ENCODE measurements around the gene RAB11FIP4.
A peak's percentile ranks its signal among the peaks of the same experiment; 100 is the strongest.

Gene RAB11FIP4

DNA sequence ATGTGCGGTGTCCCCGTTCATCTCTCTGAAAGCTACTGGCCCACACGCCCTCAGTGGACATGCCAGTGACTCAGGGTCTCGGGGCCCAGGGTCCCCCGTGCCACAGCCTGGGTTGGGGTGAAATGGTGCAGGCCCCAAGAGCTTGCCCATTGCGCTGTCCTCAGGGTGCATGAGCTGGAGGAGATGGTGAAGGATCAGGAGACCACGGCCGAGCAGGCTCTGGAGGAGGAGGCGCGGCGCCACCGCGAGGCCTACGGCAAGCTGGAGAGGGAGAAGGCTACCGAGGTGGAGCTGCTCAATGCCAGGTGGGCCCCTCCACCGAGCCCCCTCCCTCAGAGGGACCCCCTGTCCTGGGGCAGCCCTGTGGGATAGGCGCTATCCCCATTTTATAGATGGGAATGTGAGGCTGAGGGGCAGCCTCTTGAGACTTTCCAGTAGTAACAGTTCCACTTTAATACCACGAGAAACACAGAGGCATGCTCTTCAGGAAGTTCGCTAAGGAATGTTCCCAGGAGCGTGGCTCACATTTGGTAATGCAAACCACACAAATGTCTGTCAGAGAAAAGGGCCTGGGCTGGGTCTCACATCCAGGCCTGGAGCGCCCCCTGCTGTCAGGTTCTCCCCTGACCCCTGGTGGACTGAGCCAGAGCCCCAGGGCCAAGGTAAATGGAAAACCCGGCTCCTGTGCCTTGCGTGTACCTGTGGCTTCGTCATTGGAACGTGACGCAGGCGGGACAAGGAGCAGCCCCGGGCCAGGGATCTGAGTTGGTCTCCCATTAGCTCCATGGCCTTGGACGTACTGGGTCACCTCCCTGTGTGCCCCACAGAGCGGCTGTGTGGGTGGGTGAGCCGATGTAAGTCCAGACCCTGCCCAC is 133.7 kb downstream of the RAB11FIP4 start:
- peak; percentile 80 for DNase-seq (ENCODE audit: low read depth)

DNA sequence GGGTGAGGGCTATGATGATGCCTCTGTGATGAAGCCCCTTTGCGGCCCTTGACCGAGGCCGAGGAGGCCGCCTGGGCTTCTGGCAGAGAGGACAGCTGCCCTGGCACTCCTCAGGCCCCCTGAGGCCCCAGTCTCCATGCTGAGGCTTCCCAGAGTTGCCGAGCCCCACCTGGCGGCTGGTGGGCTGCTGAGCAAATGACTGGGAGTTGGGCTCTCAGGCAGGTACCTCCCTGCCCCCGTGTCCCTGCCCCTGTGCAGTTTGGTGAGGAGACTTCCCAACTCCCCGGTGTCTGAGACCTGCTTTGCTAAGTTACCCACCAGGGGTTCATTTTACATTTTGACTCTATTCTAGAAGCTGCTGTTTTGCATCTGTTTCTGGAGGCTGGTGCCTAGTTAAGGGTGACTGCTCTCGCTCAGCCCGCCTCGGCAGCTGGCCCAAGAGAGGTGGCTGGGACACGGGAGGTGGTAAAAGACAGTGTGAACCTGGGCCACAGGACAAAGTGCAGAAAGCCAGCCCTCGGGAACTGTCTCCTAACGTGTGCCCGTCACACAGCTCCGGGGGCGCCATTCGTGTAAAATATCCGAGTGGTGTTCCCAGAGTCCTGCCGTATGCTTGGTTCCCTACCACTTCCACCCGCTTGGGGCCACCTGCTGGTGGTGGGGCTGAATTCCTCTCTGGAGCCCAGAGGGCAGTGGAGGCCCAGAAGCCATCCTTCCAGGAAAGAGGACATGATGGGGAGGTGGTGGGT is 134.5 kb downstream of the RAB11FIP4 start:
- DNase-seq (ENCODE audit: low read depth) = no peak

DNA sequence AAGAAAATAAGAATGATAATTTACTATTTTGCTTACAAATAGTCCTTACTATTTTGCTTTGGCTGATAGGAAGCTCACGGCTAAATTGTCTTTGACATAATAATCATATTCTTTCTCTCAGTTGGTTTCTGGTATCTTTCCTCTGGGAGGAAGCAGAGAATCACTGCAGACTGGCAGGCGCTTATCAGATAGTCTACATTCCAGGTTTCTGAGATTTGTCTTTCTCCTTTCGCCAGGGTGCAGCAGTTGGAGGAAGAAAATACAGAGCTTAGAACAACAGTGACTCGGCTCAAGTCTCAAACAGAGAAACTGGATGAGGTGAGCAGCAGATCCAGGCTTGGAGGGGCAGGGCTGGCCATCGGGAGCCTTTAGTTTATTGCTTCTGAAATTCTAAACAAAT is 136.1 kb downstream of the RAB11FIP4 start:
- no peak for DNase-seq (ENCODE audit: low read depth)

DNA sequence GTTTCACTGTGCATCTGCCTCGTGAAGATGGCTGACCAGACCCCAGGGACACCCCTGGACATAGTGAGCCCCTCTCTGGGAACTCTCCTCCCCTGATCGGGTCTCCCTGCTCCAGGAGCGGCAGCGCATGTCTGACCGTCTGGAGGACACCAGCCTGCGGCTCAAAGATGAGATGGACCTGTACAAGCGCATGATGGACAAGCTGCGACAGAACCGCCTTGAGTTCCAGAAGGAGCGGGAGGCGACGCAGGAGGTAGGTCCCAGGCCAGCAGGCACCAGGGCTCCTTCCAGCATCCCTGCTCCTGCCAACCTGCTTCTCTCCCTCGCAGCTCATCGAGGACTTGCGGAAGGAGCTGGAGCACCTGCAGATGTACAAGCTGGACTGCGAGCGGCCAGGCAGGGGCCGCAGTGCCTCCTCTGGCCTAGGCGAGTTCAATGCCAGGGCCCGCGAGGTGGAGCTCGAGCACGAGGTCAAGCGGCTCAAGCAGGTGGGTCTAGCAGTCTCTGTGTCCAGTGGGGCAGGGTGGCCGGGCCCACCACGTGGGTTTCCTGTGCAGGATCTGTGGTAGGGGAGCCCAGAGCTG is 136.9 kb downstream of the RAB11FIP4 start:
- DNase-seq (ENCODE audit: low read depth) = no peak

DNA sequence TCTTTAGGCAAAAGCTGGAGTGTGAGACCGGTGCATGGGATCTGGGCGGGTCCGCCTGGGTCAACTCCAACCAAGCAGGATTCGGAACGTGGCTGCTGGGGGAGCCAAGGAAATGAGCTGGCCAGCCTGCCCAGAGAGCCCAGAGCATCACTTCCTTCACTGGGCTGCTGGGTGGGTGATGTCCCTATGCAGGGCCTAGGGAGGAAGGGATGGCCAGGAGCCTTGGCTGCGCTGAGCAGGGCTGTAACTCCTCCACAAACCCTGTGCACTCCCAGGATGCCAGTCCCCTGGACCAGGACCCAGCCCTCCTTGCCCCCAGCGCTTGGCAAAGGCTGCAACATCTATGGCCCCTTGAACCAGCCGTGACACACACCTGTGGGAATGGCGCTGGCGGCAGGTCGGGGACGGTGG is 138.4 kb downstream of the RAB11FIP4 start:
- DNase-seq (ENCODE audit: low read depth) = no peak

DNA sequence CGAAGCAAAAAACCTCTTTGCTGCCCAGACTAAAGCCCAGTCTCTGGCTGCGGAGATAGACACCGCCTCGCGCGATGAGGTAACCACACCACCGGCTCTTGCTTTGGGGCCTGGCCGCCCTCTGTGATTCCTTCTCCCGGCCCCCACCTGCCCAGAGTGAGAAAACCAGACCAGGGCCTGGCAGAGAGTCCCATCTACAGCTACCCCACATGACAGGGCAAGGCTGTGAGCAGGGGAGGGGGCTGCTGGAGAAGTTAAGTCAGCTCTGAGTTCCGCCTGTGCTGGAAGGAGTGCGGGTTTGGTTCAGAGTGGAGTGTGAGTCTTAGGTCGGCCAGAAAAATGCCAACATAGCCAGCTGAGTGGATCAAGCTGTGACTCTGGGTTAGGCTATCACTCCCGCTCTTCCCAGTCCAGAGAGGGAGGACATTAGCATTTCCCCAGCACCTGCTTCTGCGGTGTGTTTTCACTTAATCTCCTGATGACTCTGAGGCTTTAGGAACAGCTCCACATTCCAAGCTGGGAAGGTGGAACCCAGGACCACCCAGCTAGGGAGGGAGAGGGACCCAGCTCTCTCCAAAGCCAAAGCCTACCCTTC is 139.0 kb downstream of the RAB11FIP4 start:
- no peak for DNase-seq (ENCODE audit: low read depth)

DNA sequence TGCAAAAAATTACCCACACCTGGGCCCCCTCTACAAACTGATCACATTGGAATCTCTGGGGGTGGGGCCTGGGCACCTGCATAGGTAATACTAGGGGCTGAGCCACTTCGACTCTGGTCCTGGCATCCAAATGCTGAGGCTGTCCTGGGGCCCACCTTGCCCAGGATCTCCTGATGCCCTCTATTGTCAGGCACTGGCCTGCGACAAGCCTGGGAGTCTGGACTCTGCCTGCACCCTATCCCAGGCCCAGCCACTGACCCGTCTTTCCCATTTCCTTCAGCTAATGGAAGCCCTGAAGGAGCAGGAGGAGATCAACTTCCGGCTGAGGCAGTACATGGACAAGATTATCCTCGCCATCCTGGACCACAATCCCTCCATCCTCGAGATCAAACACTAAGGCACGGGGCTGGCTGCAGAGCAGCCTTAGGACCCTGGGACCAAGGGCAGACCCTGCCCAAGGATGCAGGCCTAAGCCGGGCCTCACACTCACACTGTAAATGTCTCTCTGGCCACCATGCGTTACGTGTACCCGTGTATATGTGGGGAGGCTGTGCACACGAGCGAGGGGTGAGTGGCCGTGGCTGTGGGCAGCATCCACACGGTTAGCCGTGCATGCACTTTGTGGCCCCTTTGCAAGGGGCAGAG is 140.0 kb downstream of the RAB11FIP4 start:
- DNase-seq (ENCODE audit: low read depth) = no peak

DNA sequence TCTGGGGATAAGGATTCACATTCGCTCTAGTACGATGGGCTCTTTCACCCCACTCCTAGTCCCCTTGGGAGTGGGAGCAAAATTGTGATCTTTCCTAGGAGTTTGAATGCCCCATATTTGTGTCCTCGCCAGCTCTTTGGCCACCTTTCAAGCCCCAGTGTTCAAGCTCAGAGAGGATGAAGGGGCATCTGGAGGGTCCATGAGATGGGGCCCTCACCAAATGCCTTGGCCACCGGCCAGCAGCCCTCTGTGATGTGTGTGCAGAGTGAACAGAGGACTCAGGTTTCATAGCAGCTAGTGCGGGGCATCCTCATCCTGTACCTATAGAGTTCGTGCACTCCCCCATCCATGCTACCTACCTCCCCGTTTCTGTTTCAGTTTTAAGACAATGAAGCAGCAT is 140.6 kb downstream of the RAB11FIP4 start:
- DNase-seq (ENCODE audit: low read depth) = no peak

DNA sequence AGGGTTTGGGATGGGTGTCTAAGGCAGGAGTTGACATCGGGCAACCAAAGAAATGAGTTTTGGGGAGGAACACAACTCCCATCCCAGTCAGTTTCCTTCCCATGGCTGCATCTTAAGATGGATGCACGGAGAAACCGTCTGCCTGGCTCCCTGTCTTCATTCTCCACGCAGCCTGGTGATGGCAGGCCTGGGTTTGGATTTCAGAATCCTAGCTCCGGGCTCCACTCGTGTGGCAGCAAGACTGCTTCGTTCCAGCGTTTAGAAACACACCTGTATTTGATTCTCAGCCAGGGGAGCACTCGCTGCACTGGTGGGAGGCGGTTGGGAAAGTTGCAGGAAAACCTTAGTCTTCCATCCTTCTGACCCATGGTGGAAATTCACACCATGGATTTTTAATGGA is 141.1 kb downstream of the RAB11FIP4 start:
- DNase-seq (ENCODE audit: low read depth) = no peak

DNA sequence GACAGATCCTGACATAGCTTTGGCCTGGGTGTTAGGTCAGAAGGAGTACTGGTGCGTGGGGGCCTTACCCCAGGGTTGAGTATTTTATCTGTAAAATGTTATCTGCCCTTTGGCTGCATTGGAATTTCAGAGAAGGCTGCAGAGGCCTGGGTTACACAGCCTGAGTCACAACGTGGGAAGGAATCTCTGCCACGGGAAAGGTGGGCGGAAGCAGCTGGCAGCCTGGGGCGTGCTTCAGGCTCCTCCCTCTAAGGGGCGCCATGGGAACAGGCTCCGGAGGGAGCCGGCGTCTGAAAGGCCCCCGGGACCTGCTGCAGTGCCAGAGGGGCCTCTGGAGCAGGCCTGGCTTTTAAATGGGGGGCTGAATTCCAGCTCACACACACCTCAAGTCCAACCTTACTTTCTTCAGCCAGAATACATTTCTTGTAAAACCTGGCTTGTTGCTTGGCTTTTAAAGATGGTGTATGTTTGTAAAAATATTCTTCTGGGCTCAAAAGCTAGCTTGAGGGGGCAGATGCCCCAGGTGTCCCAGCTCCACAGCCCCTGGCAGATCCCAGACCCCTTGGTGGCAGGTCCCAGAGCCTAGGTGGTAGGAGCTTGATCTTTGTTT is 142.2 kb downstream of the RAB11FIP4 start:
- DNase-seq (ENCODE audit: low read depth) = peak; percentile 66

DNA sequence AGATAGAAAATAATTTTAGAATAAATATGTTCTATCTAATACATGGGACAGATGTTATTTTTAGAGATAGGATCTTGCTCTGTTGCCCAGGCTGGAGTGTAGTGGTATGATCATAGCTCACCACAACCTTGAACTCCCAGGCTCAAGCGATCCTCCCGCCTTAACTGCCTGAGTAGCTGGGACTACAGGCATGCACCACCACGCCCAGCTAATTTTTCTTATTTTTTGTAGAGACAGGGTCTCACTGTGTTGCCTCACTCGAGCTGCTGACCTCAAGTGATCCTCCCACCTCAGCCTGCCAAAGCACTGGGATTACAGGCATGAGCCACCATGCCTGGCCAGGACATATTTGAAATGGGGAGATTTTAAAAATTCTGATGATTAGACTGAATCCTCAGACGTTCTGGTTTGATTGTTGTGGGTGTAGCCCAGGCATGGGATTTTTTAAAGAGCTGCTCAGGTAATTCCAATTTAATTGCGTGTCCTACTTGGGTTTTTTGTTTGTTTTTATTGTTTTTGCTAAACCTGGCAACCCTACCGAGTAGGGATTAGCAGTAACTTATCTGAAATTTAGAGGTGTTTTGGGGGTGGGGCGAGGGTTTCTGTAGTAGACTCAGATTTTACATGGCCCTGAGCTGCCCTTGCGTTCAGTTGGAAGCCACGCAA is 142.9 kb downstream of the RAB11FIP4 start:
- no peak for DNase-seq (ENCODE audit: low read depth)

DNA sequence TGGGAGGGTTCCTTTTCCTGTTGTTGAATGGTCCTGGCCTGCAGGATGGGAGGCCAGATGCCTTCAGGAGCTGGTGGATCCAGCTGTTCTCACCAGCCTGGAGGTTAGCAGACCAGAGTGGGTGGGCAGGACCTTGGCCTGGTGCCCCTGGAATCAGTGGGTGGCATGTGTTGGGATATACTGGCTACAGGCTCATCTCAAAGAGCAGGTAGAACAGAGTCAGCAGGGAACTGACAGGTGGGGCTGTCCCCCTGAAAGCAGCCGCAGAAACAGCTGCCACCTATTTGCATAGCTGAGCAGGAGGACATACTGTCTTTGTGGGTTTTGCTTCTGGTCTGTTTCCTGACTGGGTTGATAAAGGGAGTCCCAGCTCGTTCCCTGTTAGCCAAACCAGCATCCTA is 144.1 kb downstream of the RAB11FIP4 start:
- no peak for DNase-seq (ENCODE audit: low read depth)

DNA sequence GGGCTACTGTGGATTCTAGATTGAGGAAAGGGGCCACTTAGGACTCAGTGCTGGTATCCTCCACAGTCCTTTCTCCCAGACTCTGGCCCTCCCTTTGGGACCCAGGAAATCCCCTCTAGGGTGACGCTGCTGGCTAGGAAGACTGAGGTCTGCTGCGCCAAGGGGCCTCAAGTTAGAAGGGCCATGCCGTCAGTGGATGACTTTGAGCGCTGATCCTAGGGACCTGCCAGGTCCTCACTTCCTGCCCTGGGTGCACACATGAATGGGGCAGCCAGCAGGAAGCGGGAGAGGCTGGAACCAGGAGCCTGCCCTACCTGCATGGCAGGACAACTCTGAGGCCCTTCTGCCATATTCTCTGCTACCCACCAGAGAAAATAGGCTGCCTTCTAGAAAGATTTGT is 145.0 kb downstream of the RAB11FIP4 start:
- DNase-seq (ENCODE audit: low read depth) = no peak

DNA sequence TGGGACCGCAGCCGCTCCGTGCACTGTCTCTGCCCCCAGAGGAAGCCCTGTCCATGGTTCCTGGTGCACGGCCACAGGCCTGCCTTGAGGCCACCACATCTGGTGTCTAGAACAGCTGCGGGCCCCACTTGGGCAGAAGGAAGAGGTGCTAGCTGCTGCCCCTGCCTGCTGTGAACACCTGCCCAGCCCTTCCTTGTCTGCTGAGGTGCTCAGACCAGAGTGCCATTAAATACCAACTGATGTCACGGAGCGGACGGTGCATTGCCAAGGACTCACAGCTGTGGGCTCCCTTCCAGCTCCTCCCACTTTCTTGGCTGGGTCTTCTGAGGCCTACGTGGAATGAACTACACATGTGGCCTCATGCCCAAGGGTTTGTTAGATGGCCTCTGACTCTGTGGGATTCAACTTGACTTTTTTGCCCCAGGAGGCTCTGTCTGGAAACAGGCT is 146.1 kb downstream of the RAB11FIP4 start:
- DNase-seq (ENCODE audit: low read depth) = no peak

DNA sequence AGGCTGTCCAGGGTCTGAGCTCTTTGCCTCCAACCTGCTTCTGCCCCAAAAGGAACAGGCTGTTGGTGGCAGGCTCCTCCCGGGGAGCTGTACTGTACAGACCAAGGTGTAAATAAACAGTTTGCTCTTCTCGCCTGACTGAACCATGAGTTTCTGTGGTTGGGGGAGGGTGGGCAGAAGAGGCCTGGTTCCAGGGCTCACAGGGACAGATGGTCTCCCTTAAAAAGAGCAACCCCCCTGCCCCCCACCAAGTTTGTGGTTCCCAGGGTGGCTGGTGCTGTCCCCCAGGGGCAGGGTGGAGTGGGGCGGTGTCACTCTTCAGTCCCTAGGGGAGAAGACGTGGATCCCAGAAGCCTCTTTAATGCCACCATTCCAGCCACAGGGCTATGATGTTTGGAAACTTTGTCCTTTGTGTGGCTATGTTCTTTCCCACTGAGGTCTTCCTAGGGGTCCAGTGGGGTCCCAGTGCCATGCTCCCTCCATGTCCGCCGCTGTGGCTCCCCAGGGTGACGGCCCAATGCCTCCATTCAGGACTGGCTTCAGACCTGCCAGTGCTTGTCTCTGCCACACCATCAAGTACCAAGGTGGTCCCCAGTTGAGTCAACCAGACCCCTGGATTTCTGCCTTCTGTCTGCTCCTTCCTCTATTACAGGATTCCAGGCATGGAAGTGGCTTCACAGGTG is 146.7 kb downstream of the RAB11FIP4 start:
- no peak for DNase-seq (ENCODE audit: low read depth)

DNA sequence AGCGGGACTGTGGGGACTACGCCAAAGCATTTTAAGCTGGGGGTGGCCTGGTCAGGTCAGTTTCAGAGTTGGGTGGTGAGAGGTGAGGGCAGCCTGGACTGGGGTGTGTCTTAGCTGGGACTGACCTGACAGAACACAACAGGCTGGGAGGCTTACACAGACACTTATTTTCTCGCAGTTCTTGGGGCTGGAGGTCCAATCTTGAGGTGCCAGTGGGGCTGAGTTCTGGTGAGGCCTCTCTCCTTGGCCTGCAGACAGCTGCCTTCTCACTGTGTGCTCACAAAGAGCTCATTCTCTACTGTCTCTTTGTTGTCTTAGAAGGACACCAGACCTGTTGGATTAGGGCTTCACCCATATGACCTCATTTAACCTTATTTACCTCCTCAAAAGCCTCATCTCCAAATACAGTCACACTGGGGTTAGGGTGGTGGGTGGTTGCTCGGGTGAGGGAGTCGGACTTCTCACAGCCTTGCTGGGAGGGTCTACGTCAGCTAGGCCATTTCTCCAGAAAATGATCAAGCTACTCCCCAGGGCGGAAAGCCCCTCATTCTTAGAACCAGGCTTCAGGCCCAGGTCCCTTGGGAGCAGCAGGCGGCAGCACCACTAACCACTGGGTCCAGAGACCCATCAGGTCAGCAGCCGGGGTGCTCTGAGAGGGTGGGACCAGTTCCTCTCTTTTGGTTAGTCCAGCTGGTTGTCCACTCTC is 149.3 kb downstream of the RAB11FIP4 start:
- DNase-seq (ENCODE audit: low read depth) = no peak

DNA sequence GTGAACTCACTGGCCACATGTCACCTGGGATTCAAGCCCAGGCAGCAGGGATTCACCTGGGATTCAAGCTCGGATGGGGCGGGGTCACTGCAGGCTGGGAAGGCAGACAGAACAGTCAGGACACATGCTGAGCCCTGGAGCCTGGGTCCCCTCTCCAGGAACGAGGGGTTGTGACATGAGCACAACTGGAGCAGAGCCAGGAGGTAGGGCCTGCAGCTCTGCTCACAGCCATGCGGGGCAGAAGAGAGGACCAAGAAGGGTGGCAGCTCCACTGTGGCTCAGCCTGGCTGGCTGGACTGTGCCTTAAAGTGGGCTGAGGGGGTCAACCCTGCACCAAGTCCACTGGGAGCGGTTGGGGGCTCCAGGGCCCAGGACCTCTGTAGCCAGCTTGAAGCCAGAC is 150.1 kb downstream of the RAB11FIP4 start:
- DNase-seq (ENCODE audit: low read depth) = no peak

DNA sequence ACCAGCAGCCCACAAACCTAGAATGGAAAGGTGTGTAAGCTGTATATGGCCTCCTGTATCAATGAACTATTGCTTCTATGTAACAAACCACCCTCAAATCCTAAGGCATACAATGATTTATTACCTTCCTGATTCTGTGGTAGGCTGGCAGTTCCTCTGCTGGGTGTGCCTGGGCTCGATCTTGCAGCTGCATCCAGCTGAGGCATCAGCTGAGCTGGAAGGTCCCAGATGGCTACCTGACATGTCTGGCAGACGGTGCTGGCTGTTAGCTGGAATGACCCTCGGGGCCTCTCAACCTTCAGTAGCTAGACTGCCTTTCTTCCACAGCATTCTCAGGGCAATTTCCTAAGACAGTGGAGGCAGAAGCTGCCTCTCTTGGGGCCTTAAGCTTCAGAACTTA is 152.7 kb downstream of the RAB11FIP4 start:
- no peak for DNase-seq (ENCODE audit: low read depth)

DNA sequence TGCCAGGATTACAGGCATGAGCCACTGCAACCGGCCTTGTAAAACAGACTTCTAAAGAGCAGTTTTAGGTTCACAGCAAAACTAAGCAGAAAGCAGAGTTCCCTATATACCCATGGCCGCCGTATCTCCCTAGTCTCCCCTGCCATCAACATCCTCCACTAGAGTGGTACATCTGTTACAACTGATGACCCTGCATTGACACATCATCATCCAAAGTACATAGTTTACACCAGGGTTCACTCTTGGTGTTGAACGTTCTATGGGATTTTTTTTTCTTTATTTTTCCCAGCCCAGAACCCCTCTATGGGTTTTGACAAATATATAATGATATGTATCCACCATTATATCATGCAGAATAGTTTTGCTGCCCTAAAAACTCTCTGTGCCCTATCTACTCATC is 155.2 kb downstream of the RAB11FIP4 start:
- no peak for DNase-seq (ENCODE audit: low read depth)

DNA sequence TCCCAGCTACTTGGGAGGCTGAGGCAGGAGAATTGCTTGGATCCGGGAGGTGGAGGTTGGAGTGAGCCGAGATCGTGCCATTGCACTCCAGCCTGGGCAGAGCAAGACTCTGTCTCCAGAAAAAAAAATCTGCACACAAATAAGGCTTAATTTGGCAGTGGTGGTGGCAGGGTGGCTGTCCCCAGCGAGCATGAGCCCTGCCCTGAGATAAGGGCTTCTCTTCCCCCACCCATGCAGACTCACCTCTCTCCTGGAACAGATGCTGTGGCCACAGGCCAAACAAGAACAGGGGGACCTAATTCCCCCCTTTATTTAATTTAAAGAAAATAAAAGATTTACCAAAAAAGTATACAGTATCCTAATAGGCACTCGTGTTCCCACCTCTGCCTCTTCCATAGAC is 157.2 kb downstream of the RAB11FIP4 start:
- no peak for DNase-seq (ENCODE audit: low read depth)

Data from non-pigmented ciliary epithelial cell (primary cell).